Activated CD4-positive, CD25-positive, alpha-beta regulatory T cell treated with anti-CD3 and anti-CD28 coated beads, Interleukin-2, amount 50 U/mL, for 24 hours (primary cell): ENCODE data around the gene RGS7BP.

Experiments used
- ATAC-seq, 2 donors: fragments of 150-1000 bp; cut with Tn5 transposase; one replicate each; pipeline ENCODE4 v1.10.0; 2021; ENCODE audit warnings: mild to moderate bottlenecking in 1 of 2, moderate library complexity in 1 of 2

Gene RGS7BP

DNA sequence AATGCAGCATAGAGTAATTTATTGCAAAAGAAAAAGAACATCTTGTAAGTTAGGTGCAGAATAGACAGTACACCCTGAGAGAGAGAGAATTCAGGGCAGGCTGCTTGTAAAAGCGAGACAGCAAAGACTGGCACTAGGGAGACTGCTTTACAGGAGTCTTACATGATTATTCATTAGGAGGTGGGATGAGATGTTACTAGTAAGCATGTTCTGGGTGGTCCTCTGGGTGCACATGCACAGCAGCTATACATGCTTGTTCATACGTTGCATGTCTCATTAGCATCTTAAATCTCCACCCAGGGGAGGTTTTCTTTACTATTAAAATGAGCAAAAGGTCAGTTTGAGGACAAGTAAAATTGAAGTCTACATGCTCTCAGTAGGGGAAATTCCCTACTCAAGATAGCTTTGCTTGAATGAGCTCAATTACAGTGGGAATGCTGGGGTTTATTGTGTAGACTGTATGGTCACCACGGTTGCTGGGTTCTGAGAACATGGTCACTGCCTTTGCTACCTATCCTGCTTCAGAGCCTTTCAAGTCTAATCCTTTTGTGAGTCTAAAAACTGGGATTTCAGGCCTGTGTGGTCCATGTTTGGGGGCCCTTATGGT, 60.6 kb downstream of the RGS7BP start:
- ATAC-seq, result no peak

DNA sequence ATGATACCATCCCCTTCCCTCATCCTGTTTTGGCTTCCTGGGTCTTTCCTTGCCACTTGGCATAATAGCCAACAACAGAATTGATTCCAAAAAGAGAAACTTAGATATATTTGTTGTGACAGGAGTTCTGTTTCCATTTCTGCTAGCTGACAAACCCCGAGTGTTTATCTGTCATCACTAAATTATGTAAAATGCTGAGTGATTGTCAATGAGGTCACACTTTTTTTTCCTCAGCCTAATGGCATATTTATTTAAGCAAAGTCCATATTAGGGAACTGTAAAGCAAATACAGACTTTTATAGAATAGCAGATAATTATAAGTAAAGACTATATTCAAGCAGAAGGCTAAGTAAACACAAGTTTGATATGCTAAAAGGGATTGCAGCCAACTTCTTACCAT, 64.0 kb downstream of the RGS7BP start:
- no peak for ATAC-seq

DNA sequence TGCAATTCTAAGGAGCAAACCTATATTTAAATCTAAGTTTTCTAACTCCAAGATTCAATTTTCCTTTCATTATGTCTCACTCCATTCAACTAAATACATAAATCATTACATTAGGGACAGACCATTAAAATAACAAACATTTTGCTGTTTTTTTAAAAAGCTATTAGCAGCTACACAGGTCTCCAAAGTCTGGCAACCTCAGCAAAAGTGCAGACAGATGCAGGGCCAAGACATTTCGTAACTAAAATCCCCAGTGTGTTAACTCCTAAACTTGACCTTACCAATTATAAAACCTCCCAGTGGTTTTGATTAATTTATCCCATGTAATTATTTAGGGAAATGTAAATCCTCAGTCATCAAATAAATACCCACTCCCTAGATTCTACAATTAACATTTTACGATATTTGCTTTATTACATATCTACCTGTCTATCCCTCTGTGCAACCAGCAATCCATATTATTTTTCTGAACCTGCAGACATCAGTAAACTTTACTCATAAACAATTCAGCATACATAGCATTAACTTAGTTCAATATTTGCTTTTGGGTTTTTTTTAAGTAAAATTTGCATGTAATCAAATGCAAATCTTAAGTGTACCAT, 64.7 kb downstream of the RGS7BP start:
- ATAC-seq, result no peak

DNA sequence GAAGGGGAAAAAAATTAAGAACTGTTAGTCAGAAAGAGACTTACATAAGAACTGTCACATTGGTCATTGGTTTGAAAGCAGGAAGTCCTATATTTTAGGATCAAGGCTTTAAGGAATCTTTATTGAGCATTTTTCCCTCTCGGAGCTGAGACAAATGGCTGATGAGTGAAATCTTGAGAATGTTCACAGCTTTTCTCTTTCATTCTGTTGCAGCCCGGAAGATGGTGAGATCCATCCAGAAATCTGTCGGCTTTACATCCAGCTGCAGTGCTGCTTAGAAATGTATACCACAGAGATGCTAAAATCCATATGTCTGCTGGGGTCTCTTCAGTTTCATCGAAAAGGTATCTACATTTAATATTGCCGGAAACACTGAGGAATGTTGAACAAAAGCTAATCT, 69.7 kb downstream of the RGS7BP start:
- no peak for ATAC-seq

DNA sequence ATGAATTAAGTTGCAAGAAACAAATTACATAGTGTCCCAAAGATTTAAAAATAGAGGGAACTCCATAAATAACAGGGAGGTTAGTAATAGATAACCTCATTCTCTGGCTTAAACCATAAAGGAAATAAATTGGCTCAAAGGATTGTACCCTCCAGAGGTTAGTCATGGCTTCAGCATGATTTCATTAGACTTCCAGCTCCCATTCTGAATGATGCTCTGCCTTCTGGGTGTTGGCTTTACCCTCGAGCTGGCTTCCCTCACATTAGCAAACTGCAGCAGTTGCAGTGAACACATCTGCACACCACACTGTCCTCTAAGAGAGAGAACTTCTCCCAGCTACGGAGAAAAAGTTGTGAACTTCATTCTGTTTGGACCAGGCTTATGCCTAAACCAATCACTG, 70.4 kb downstream of the RGS7BP start:
- no peak for ATAC-seq

DNA sequence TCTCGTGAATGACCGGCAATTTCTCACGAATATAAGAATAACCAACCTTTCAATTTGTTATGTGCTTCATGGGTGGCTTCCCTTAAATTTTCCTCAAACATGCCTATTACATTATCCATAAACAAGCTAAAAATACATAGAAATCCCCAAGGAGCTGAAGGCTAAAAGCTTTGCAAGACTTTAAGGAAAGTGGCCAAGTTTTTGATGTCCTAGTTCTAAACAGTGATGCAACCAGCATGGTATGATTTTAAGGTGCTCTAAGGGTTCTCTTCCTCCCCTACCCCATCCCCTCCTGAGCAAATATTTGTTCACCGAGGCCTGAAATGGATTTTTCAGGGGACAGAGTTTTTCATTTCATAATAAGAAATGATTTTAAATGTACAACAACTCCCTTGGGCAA, 79.8 kb downstream of the RGS7BP start:
- no peak for ATAC-seq

DNA sequence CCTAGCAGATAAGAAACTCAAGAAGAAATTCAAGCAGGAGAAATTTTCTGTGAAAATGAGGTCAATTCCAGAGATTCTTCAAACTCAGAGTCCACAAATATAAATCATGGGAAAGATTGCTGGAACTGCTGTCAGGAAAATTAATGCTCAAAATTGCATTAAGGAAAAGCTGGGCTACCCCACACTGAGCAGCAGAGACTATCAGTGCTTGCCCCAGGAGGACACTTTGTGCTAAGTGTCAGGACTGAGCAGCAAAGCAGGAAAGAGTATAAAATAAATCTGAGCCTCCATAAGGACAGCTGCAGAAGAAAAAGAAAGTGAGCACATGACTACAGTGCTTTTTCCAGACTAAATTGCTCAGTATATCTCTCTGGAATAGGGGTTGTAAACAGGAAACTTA, 81.6 kb downstream of the RGS7BP start:
- ATAC-seq, result no peak

DNA sequence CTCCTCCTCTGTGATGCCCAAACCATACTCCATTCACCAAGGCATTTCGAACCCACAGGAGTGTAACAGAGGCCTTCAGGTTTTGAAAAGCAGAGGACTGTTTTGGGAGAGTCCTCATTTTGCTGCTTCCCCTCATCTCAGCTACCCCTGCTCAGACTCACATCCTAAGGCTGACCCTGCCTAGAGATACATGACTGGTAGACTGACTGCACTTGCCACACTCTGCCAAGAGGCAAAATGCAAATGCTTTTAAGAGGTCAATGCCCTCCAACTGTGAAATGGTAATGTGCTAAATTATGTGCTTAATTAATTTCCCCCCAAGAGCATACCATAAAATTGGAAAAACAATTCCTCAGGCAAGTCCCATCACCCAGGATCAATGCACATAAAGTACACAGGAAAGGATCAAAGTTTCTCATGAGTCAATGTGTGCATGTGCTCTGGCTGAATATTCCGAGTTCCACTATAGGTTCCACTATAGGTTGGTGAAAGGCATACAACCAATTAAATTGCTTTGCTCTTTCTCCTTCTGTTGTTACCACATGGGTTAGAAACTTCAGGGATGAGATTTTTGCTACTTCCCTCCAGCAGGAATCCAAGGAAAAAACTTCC, 87.0 kb downstream of the RGS7BP start:
- no peak for ATAC-seq

DNA sequence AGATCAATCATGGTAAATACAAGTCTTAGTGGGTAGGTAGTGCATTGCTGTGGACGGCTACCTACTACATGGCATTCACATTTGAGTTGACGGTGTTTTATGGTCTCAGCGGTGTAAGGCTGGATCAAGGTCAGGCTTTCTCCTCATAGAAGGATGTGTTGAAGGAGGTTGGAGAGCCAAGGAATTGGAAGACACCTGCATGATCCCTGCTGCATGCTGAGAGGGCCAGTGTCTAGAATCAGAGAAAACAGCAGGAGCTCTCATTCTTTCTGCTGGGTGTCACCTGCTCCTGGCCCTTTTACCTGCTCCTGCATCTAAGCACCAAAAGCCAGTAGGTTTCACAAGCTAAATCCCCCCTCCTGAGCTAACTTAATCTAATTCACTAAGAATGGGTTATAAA, 88.2 kb downstream of the RGS7BP start:
- ATAC-seq, result no peak

DNA sequence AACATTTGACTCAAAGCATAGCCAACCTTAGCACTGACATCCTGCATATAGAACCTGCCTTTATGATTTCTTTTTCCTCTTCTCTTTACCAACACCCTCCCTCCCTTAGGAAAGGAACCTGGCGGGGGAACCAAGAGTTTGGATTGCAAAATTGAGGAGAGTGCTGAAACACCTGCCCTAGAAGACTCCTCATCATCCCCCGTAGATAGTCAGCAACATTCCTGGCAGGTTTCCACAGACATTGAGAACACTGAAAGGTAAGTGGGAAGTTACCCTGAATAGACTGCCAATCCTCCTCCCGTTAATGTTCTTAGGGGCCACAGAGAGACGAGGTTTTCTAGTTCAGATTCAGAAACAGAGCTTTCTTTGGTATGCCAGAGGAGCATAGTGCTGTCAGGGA, 88.8 kb downstream of the RGS7BP start:
- no peak for ATAC-seq

DNA sequence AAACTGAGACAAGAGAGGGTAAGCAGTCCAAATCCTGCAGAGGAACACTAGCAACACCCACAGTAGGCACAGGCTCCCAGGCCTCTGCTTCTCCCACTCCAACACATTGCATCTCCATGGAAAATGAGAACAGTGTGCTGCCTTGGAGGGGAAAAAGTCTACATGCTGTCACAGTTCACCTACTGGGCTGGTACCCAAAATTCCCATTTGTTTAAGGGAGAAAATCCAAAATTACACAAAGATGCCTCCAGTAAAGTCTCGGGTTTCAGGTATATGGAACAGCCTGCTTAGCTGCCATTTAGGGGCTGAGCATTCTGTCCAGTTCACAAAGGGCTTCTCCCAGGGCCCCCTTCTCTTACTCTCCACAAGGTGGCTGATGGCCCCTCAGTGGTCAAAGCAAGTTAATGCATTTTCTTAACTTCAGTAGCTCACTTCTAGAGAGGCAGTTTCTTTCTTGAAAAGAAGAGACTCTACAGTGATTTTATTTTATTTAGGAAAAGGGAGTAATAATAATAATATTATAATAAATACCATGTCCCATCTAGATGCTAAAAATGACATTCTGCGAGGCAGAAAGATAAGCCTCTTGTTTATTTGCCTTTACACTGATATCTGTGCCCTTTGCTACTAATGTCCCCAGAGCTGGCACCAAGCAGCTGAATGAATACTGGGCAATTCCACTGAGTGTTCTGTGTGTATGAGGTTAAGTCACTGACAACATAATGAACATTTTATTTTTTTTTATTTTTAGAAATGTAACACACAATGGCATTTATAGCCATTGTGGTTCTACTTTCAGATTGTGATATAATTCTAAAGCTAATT, 89.4 kb downstream of the RGS7BP start:
- ATAC-seq, result no peak

DNA sequence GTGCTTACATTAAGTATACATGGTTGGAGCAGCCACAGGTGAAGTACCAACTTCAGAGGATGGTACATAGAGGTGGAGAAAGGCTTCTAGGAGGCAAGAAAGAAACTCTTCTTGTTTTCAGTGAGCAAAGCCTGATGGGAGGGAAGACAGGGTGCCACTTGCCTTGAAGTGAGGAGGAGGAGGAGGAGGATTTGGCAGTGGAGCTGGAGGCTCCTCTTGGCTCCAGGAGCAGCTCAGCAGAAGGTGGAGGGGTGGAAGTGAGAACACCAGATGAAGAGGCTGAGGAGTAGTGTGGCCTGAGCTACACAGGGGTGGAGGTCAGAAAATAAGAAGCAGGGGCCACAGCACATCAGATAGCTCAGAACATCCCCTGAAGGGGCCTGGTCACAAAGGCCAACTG, 93.4 kb downstream of the RGS7BP start:
- no peak for ATAC-seq

DNA sequence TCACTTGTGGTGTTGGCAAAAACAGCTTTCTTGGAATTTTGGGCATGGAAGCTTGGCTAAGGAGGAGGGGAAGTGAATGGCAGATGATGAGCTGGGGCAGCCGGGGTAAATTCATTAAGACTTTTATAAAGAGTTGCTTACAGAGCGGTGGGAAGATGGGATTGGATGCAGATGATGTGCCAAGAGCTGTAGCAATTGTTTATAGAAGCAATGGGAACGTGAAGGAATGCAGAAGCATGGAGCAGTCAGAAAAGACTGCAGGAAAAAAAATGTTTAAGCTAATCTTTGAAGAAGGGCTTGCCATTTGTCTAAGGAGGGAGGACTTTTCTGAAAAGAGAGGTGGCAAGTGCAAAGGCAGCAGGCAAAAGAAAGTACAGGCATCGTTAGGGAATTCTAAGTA, 97.9 kb downstream of the RGS7BP start:
- ATAC-seq, result no peak

DNA sequence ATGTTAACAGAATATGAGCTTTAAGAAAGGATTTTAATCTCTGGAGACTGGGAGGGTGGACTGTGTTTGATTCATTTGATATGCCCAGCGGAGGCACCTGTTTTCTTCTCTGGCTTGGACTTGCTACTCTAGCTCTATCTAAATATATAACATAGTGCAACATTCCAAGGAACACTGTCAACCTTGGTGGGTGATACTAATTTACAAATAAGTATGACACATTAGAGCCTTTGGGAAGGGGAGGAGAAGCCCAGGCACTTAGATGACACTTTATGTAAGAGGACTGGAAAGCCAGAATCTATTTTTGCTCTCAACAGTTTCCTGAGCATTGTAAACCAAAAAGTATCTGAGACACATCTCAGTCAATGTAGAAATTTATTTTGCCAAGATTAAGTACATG, 101.1 kb downstream of the RGS7BP start:
- no peak for ATAC-seq

DNA sequence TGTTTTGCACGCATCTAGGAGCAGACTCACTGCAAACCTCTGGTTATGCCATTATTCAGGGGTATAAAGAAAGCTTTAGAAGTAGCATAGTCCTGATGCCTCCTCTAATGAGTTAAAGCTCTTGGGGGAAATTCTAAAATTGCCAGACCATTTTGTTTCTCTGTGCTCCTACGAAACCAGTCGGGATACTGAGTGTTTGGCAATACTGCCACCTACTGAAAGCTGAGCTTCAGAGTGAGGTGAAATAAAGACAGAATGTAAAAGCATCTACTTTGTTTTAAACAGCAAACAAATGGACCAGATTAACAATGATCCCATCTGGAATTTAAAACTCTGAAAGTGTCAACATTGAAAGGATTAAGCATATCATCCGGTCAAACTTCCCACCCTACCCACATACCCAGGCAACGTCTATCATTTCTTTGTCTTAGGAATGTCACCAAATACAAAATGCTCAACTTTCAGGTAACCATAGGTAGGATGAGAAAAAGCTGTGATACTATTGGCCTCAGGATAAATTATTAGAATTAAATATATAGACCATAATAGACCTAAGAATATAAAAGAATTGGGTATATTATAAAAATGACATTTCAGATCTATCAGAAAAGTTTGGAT, 106.6 kb downstream of the RGS7BP start:
- no peak for ATAC-seq

DNA sequence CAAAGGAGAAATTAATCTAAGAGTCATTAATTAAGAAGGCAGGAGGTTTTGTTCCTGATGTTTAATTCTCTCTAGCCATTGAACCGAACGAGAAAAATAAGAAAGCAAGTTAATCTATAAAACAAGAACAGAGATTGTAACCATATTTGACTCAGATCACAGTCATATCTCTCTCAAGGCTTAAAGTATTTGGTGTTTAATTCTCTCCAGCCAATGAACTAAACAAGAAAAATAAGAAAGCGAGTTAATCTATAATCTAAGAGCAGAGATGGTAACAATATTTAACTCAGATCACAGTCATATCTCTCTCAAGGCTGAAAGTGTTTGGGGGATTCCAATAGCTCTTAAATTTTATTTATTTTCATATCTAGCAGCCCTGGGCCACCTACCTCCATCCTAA, 110.1 kb downstream of the RGS7BP start:
- ATAC-seq, result no peak

DNA sequence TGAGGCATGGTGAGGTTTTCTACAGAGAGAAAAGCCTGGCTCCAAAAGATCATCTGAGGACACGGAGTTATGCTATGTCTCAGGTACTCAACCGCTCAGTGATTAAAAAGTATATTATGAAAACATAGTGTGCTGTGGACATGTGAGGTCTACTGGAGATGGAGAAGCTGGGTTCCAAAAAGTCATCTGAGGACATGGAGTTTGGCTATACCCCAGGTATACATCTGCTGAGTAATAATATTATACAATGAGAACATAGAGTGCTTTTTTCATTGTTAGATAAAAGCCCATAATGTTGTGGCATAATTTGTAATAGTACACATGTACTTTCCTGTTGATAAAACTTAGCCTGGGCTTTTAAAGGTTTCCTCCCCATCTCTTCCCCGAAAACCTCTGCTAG, 113.8 kb downstream of the RGS7BP start:
- ATAC-seq, result no peak

DNA sequence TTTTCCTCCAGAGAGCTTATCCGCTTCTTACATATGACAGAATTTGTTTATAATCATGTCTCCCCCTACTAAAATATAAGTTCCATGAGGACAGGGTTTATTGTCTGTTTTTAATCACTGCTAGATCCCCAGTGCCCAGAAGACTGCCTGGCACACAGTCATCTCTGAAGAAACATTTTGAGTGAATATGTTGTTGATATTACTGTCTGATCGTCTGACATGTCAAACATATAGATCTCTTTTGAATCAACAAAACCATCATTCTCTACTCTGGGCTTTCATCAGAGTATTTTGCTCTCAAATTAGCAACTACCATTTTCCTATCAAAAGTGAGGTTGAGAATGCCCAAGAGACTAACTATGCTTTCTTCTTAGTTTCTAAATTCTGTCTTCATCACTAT, 117.2 kb downstream of the RGS7BP start:
- ATAC-seq, result no peak

DNA sequence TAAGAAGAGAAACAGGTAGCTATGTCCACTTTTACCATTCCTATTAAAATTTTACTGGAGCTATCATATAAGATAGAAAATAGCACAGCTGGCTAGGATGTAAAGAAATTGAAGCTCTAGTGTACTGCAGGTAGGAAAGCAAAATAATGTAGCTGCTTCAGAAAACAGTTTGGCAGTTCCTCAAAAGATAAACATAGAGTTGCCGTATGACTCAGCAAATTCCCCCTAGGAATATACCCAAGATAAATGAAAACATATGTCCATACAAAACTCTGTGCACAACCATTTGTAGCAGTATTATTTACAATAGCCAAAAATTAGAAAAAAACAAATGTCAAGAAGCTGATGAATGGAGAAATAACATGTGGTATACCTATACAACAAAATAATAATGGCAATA, 119.9 kb downstream of the RGS7BP start:
- ATAC-seq, result no peak

DNA sequence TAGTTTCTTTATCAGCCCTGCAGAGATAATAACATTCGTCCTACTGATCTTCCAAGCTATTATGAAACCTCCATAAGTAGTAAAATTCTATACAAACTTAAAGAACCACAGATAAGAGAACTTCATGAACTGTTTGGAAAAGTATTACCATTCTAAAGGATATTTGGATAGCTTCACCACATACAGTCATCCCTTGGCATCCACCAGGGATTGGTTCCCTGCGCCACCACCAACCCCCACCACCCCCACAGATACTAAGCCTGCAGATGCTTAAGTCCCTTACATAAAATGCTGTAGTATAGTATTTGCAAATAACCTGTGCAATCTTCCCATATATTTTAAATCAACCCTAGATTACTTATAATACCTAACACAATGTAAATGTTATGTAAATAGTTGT, 123.1 kb downstream of the RGS7BP start:
- ATAC-seq, result no peak

DNA sequence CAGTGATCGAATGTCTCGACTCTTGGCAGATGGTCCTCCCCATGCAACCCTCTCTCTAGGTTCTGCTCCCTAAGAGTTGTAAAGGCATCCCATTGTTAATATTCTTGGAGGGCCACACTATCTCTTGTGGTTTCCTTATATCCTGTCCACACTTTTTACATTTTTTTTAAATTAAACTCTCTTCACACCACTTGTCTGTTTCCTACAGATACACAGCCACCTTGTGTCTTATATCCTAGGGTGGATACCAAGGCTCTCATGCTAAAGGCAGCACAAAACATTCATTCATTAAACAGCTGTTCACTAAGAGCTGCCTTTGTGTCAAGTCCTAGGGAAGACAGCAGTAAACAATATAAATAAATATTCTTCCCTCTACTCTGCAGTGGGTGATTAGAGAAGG, 124.0 kb downstream of the RGS7BP start:
- no peak for ATAC-seq

DNA sequence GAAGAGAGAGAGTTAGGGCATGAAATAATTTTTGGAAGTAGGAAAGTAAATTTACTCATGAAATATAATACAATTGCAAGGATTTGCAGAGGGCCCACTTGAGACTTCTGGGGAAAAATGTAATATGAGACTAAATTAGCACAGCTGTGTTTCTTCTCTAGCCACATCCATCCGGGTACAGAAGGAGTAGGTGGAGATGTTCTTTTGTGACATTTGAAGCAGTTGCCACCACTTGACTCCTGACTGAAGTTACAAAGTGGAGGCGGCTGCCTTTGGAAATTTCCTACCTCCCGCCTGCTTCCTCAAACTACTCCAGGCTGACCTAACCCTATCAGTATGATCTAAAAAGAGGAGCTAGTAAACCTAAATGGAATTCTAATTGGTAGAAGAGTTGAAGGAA, 126.4 kb downstream of the RGS7BP start:
- no peak for ATAC-seq

DNA sequence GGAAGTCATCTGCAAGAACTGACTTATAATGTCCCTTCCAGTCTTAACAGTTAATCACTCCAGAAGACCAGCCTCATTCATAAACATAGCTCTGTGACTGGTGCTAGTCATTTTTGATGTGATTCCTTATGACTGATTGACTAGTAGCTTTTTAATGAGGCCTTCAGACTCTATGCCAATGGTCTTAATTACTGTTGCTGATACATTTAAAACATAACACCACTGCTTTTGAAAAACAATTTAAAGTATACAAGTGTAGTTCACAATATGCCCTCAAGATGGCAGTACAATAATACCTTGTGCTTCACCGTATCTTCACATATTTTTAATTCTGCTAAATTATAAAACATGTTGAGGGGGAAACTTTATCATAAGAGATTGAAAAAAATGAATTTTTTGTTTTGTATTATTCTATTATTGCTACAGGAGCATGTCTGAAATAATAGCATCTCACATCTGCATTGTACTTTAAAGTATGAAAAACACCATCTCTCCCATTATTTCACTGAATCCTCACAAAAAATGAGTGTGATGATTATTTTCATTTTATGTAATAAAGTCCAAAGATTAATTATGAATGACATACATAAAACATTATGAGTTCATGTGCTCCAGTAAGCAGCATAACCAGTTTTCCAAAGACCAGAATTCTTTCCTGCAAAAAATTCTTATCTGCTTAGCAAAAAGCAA, 129.3 kb downstream of the RGS7BP start:
- no peak for ATAC-seq
